GM12878 (cell line): Measurements from ENCODE around the gene SEMA4C. TPM values are rescaled to one million over a fixed set of nuclear protein-coding genes. Genes with fewer than 3 reads are reported as not detected.

Experiments
- ATAC-seq: fragments of 200-7000 bp; cut with Tn5 transposase; 3 replicates; pipeline ENCODE4 v1.9.1; 2020; ENCODE audit warnings: mild to moderate bottlenecking, moderate library complexity
- BruUV-seq: library from RNA; stranded (reverse); fragments of 400-500 nt; replicated peaks from 2 replicates; lab custom pipeline; 2021; lab: Mats Ljungman, UMichigan
- CTCF ChIA-PET: fragments of 300-600 bp; sonication (Branson Sonifier 250); formaldehyde crosslinking; extraction: SDS; loops from one replicate; lab custom pipeline; 2021; ENCODE audit warnings: inconsistent platforms; lab: Yijun Ruan, JAX
- POLR2A ChIA-PET: fragments of 350-600 bp; formaldehyde crosslinking; extraction: SDS; loops from one replicate; lab custom pipeline; 2021; ENCODE audit warnings: inconsistent platforms; lab: Charles Lee
- RAD21 ChIA-PET: fragments of 300-600 bp; sonication (Branson Sonifier 250); formaldehyde crosslinking; loops from one replicate; lab custom pipeline; 2023; ENCODE audit warnings: antibody characterized with exemption; ENCODE audit not compliant: unreplicated experiment; lab: Charles Lee
- SMC1A ChIA-PET: fragments of 300-600 bp; sonication (Branson Sonifier 250); formaldehyde crosslinking; loops from one replicate; lab custom pipeline; 2023; ENCODE audit not compliant: unreplicated experiment, uncharacterized antibody; lab: Charles Lee
- DNase-seq: peaks from one replicate; pipeline ENCODE4 v3.0.0-alpha.2; 2011; ENCODE audit warnings: low read depth, low spot score
- FAIRE-seq: peaks from 3 replicates; lab custom pipeline; 2011; peaks lifted over from hg19 to GRCh38; lab: Jason Lieb, UNC
- H2AFZ ChIP-seq: 2 replicates; pipeline ENCODE4 v1.6.0; 2011; ENCODE audit warnings: low read depth, low read length, control low read depth; ENCODE audit not compliant: control insufficient read depth
- H3K27ac ChIP-seq: 2 replicates; pipeline ENCODE4 v1.5.1; 2011; ENCODE audit warnings: control low read depth; ENCODE audit not compliant: control insufficient read depth, insufficient read depth
- H3K27me3 ChIP-seq, 2 experiments: replicated peaks in 1 of 2; 2 replicates each; pipeline versions ENCODE4 v1.6.0 to v1.6.1; 2011; ENCODE audit warnings: low read length in 1 of 2; ENCODE audit not compliant: control insufficient read depth in 2 of 2, insufficient read depth in 2 of 2
- H3K36me3 ChIP-seq, 2 experiments: 2 replicates each; pipeline ENCODE4 v1.5.1; 2011; ENCODE audit warnings: low read length in 1 of 2; ENCODE audit not compliant: control insufficient read depth in 2 of 2, insufficient read depth in 2 of 2
- H3K4me1 ChIP-seq: 2 replicates; pipeline ENCODE4 v1.6.1; 2011; ENCODE audit warnings: mild to moderate bottlenecking, low read length, moderate library complexity, mixed read lengths; ENCODE audit not compliant: control insufficient read depth, insufficient read depth
- H3K4me2 ChIP-seq: 2 replicates; pipeline ENCODE4 v1.6.0; 2011; ENCODE audit warnings: control low read depth; ENCODE audit not compliant: control insufficient read depth, insufficient read depth
- H3K4me3 ChIP-seq: fragments of 200-600 bp; sonication (generic); 2 replicates; pipeline ENCODE4 v1.5.1; 2016
- H3K79me2 ChIP-seq: 2 replicates; pipeline ENCODE4 v1.6.0; 2011; ENCODE audit warnings: low read length; ENCODE audit not compliant: control insufficient read depth, insufficient read depth
- H3K9ac ChIP-seq: 2 replicates; pipeline ENCODE4 v1.8.0; 2011; ENCODE audit warnings: low read length, control low read depth, mixed read lengths; ENCODE audit not compliant: control insufficient read depth, insufficient read depth
- H3K9me3 ChIP-seq: replicated peaks from 3 replicates; pipeline ENCODE4 v1.5.1; 2011; ENCODE audit warnings: mild to moderate bottlenecking, low read length; ENCODE audit not compliant: control insufficient read depth, insufficient read depth
- H4K20me1 ChIP-seq: 2 replicates; pipeline ENCODE4 v1.6.0; 2011; ENCODE audit not compliant: control insufficient read depth, insufficient read depth
- BCL11A ChIP-seq: IDR thresholded peaks from 2 replicates; pipeline ENCODE4 v1.6.1; 2011; ENCODE audit warnings: low read depth, low read length
- IKZF1 ChIP-seq: fragments of 450-650 bp; conservative IDR thresholded peaks from 2 replicates; pipeline ENCODE4 v1.6.1; 2017; ENCODE audit warnings: antibody characterized with exemption, mild to moderate bottlenecking
- IKZF2 ChIP-seq, 2 experiments: fragments of 450-650 bp; IDR thresholded peaks; 2 replicates each; pipeline ENCODE4 v1.6.1; 2017; ENCODE audit warnings: mild to moderate bottlenecking in 2 of 2, moderate library complexity in 2 of 2
- NR2F1 ChIP-seq: fragments of 450-650 bp; conservative IDR thresholded peaks from 2 replicates; pipeline ENCODE4 v1.6.1; 2017; ENCODE audit warnings: mild to moderate bottlenecking
- RAD21 ChIP-seq: IDR thresholded peaks from 2 replicates; pipeline ENCODE4 v1.6.1; 2011; ENCODE audit warnings: mild to moderate bottlenecking, low read depth, low read length, moderate library complexity; ENCODE audit not compliant: insufficient read depth
- RUNX3 ChIP-seq: IDR thresholded peaks from 2 replicates; pipeline ENCODE4 v1.6.1; 2012; ENCODE audit warnings: low read length, inconsistent platforms
- SPI1 ChIP-seq: IDR thresholded peaks from 2 replicates; pipeline ENCODE4 v1.6.1; 2011; ENCODE audit warnings: low read depth, mild to moderate bottlenecking, low read length, moderate library complexity, borderline replicate concordance; ENCODE audit not compliant: insufficient read depth
- WGBS: methylation state at CpG from one replicate; pipeline ENCODE4 v1.1.6; 2016; ENCODE audit warnings: low lambda C conversion rate; ENCODE audit not compliant: insufficient replicate concordance, insufficient coverage; ENCODE audit errors: missing lambda C conversion rate; 5-methylcytosine and 5-hydroxymethylcytosine counted together
- in situ Hi-C: fragments of 300-500 bp; cut with MboI; formaldehyde crosslinking; loops from 9 replicates; pipeline ENCODE4 v1.14.3; 2018; ENCODE audit warnings: mixed read lengths
- intact Hi-C: fragments of 100-400 bp; cut with micrococcal nuclease; formaldehyde crosslinking; loops from one replicate; pipeline ENCODE4 v1.14.2; 2022; ENCODE audit not compliant: unreplicated experiment
- polyA plus RNA-seq, 11 experiments: library from polyadenylated mRNA; depleted of rRNA in 4 of 11; unstranded in 6 of 11; stranded (reverse) in 5 of 11; fragments of >200 nt; fragmentation: Nextera tagmentation in 4 of 11; fragmentation: Illumina TruSeq in 1 of 11; extraction: Ambion mirVana in 4 of 11; extraction: Trizol in 1 of 11; gene quantifications; 1 replicate in 1 of 11; 2 replicates in 10 of 11; pipeline versions ENCODE4 v1.2.1 to v1.2.3, GENCODE V29; 2011 to 2016; ENCODE audit warnings: inconsistent platforms in 2 of 11, missing spikeins in 2 of 11, low read depth in 1 of 11
- total RNA-seq, 4 experiments: library from RNA; depleted of rRNA in 3 of 4; stranded (reverse); fragments of >200 nt in 3 of 4; fragmentation: Illumina TruSeq in 1 of 4; extraction: Trizol in 1 of 4; gene quantifications; 2 replicates each; pipeline versions ENCODE4 v1.2.1 to v1.2.3, GENCODE V29; 2013 to 2021

SEMA4C gene
- total and polyA plus RNA-seq, 10 of the 15 experiments (the other 5 are each of a cell fraction or from before 2014, with no cell fraction given): 0.06 to 21.6 (median 6.8) TPM

GRCh38 chr2:96888072-96889011 lies 18.5 kb upstream of the SEMA4C start:
- no peak for FAIRE-seq
- Histone ChIP-seq H3K36me3 (no peaks in the 10 kb centered on the region), H3K4me2 (no peak overlapping the region), H3K9ac (no peak overlapping the region), H3K4me1 (no peaks in the 10 kb centered on the region), H3K79me2 (no peaks in the 10 kb centered on the region), H4K20me1 (no peaks in the 10 kb centered on the region), H3K4me3 (no peak overlapping the region), H3K9me3 (no peaks in the 10 kb centered on the region), H3K27ac (no peak overlapping the region), H2AFZ (no peak overlapping the region), H3K27me3 (no peaks in the 10 kb centered on the region)
- RAD21 ChIA-PET: interaction anchor here (1.0 kb wide), 1 partner anchor 62 kb away, joined by 3 read pairs; no protein-coding TSS in a partner anchor
- in situ Hi-C loops: no loop called here
- no peak for DNase-seq
- CTCF ChIA-PET: interaction anchor here (0.9 to 1.8 kb wide), 2 partner anchors 14 to 31 kb away, joined by 3 to 4 read pairs; partner anchors contain the start of gene ANKRD39
- ATAC-seq: peak; percentile 41
- TF ChIP-seq IKZF1 (peak; percentile 46), BCL11A (no peak), RUNX3 (0 out of 2 replicates have a peak, but pooled peaks have one; percentile 9), IKZF2 (IDR thresholded peaks at IDR 0.05) (peak in 1 of 2 experiments; percentile 18; a peak in 2 of 4 replicates), NR2F1 (peak; percentile 49; the same call in 1 of the 2 replicates), SPI1 (peak; percentile 73; the same call in 1 of the 2 replicates), RAD21 (no peak)
- POLR2A ChIA-PET: interaction anchor here (1.2 to 1.7 kb wide), 2 partner anchors 11 to 14 kb away, joined by 3 to 4 read pairs; no protein-coding TSS in a partner anchor
- intact Hi-C loops: no loop called here
- WGBS: 54% methylated on average over 12 of the region's 12 CpGs
- SMC1A ChIA-PET: no interaction called here
- BruUV-seq: no TSS peak
